ENCODE results near the gene DHX15. TPM values are rescaled to one million over a fixed set of nuclear protein-coding genes. Genes with fewer than 3 reads are reported as not detected.

DHX15 gene
- total RNA-seq, 1 experiment from 2014 or later = 153 TPM

DNA sequence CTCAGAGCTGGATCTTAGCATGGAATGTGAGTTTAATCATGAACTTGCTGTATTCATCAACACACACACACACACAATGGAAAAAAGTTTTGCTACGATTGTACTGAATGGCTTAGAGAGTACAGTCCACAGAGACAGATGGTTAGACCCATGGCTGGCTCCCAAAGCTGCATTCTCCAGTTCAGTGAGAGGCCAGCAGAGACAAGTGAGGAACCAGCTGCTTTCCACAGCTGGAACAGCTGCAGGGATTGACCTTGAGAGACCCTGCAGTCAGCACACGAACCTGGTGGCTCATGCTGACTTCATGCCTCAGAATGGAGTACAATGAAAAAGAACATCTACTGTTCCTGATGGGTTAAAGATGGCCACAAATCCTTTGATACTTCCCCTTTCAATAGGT is 94.5 kb downstream of the DHX15 start:
- DNase-seq (ENCODE audit: low spot score) = no peak

DNA sequence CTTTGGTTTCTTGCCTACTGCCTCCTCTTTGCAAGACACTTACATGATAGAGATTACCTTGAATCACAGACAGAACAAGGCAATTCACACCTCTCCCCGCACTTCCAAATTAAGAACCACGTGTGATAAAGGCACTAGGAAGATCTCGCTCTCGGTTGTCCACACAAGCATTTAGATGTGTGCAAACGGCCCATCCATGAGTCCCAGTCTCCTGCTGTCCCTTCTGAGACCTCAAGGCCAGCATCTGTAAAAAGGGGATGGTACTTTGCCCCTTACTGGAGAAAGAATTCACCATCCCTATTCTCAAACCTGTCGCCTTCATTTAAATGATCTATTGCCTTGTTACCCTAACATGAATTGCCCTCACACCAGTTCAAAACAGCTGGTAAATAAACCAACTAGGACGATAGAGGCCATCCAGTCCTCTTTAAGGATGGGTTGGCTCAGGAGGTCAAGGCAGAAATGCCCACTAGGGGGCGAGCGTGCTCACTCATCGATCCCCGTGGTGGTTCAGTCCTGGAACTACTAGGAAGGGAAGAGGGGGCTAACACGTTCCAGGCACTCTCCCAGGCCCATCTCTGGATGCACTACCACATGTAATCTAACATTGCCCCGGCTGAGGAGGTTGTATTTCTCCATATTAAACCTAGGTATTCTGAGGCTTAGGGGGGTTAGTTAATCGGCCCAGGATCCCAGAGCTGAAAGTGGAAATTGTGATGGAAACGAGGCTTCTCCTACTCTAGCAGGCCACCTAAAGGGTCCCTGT is 95.8 kb downstream of the DHX15 start:
- DNase-seq (ENCODE audit: low spot score) = peak; percentile 54

DNA sequence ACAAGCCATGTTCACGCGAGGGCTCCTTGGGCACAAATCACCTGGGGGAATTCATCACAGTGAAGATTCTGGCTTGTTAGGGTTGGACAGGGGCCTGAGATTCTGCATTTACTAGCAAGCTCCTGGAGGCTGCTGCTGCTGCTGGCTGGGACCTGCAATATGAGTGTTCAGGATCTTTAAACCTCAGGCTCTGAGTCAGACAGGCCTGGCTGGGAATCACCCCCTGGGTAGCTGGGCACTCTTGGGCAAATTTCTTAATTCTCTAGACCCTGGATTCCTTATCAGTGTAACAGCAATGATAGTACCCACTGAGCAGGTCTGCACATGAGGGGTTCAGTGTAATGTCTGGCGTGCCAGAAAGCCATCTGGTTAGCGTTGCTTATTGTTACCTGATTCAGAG is 101.5 kb downstream of the DHX15 start:
- no peak for DNase-seq (ENCODE audit: low spot score)

- DNase-seq (ENCODE audit: low spot score) = peak; percentile 19
Observed at GRCh38 chr4:24477919-24478318, 106.4 kb downstream of the DHX15 start.

Other genes starting within 250 kb of the DHX15 start
- 1.9 and 2.7 TPM in 2 replicates for gene SOD3, start 211.0 kb upstream of the DHX15 start, total RNA-seq (2014; rRNA removed; shearing (Covaris generic))